HepG2 (cell line): Measurements from ENCODE around the gene TAF12. TPM values are rescaled to one million over a fixed set of nuclear protein-coding genes. Genes with fewer than 3 reads are reported as not detected.

Experiments
- CEBPZ ChIP-seq: IDR thresholded peaks from 2 replicates; pipeline ENCODE4 v1.6.1; 2012; ENCODE audit warnings: low read length, improper control_type of control experiment
- FOSL1 ChIP-seq: sonication (generic); formaldehyde crosslinking; IDR thresholded peaks from 2 replicates; pipeline ENCODE4 v1.9.0; 2021; ENCODE audit warnings: missing genetic modification reagents, borderline replicate concordance
- FOXA3 ChIP-seq: IDR thresholded peaks from 2 replicates; pipeline ENCODE4 v1.6.1; 2016; ENCODE audit warnings: missing genetic modification reagents, missing compliant biosample characterization
- GRHL1 ChIP-seq: sonication (generic); formaldehyde crosslinking; conservative IDR thresholded peaks from 2 replicates; pipeline ENCODE4 v1.8.0; 2022; ENCODE audit warnings: missing genetic modification reagents
- MED1 ChIP-seq: sonication (generic); formaldehyde crosslinking; IDR thresholded peaks from 2 replicates; pipeline ENCODE4 v1.4.0; 2020; ENCODE audit warnings: missing genetic modification reagents
- NCOA2 ChIP-seq: sonication (generic); formaldehyde crosslinking; IDR thresholded peaks from 2 replicates; pipeline ENCODE4 v1.8.0; 2022; ENCODE audit warnings: inconsistent platforms
- PHF20 ChIP-seq: sonication (generic); formaldehyde crosslinking; IDR thresholded peaks from 2 replicates; pipeline ENCODE4 v1.5.0; 2020; ENCODE audit warnings: mild to moderate bottlenecking, missing genetic modification reagents
- RBAK ChIP-seq: sonication (generic); formaldehyde crosslinking; IDR thresholded peaks from 2 replicates; pipeline ENCODE4 v1.5.1; 2020; ENCODE audit warnings: mild to moderate bottlenecking, missing genetic modification reagents
- RFX1 ChIP-seq: fragments of 450-650 bp; IDR thresholded peaks from 2 replicates; pipeline ENCODE4 v1.6.1; 2017
- SKI ChIP-seq: fragments of 450-650 bp; IDR thresholded peaks from one replicate; pipeline ENCODE4 v1.6.1; 2018; ENCODE audit warnings: mild to moderate bottlenecking; ENCODE audit not compliant: partially characterized antibody
- TBL1XR1 ChIP-seq: fragments of 150-350 bp; IDR thresholded peaks from 2 replicates; pipeline ENCODE4 v1.6.1; 2014; ENCODE audit warnings: borderline replicate concordance, low read length; ENCODE audit not compliant: partially characterized antibody
- THAP11 ChIP-seq: IDR thresholded peaks from 2 replicates; pipeline ENCODE4 v1.6.1; 2016; ENCODE audit warnings: missing biosample characterization, missing genetic modification reagents
- TRAFD1 ChIP-seq: sonication (generic); formaldehyde crosslinking; IDR thresholded peaks from 2 replicates; pipeline ENCODE4 v1.5.1; 2020; ENCODE audit warnings: missing genetic modification reagents, mild to moderate bottlenecking, borderline replicate concordance
- UBTF ChIP-seq: sonication (generic); formaldehyde crosslinking; IDR thresholded peaks from 2 replicates; pipeline ENCODE4 v1.4.0; 2020; ENCODE audit warnings: mild to moderate bottlenecking, missing genetic modification reagents
- ZNF326 ChIP-seq: sonication (generic); formaldehyde crosslinking; IDR thresholded peaks from 2 replicates; pipeline ENCODE4 v1.4.0; 2020; ENCODE audit warnings: missing genetic modification reagents, borderline replicate concordance
- ZNF468 ChIP-seq: sonication (generic); formaldehyde crosslinking; IDR thresholded peaks from 2 replicates; pipeline ENCODE4 v1.8.0; 2022; ENCODE audit warnings: mild to moderate bottlenecking, moderate library complexity, missing genetic modification reagents
- ZNF550 ChIP-seq: sonication (generic); formaldehyde crosslinking; IDR thresholded peaks from 2 replicates; pipeline ENCODE4 v1.4.0; 2020; ENCODE audit warnings: mild to moderate bottlenecking, missing genetic modification reagents, borderline replicate concordance
- ZNF567 ChIP-seq: sonication (generic); formaldehyde crosslinking; IDR thresholded peaks from 2 replicates; pipeline ENCODE4 v1.8.1; 2023; ENCODE audit warnings: mild to moderate bottlenecking, missing genetic modification reagents, borderline replicate concordance
- ZNF691 ChIP-seq: sonication (generic); formaldehyde crosslinking; IDR thresholded peaks from 2 replicates; pipeline ENCODE4 v1.4.0; 2020; ENCODE audit warnings: missing genetic modification reagents, low read depth, mild to moderate bottlenecking, borderline replicate concordance
- polyA plus RNA-seq, 8 experiments: library from polyadenylated mRNA; depleted of rRNA in 3 of 8; stranded (reverse) in 7 of 8; unstranded in 1 of 8; fragments of >200 nt; fragmentation: Illumina TruSeq in 4 of 8; extraction: Trizol in 4 of 8; gene quantifications; 2 replicates each; pipeline versions ENCODE4 v1.2.1 to v1.2.3, GENCODE V29; 2011 to 2016; ENCODE audit warnings: low read depth in 4 of 8, missing spikeins in 1 of 8, mixed read lengths in 1 of 8; ENCODE audit not compliant: insufficient read depth in 1 of 8
- total RNA-seq, 5 experiments: library from RNA; depleted of rRNA; stranded (reverse); fragments of >200 nt; fragmentation: Illumina TruSeq; extraction: Trizol; gene quantifications; 2 replicates each; pipeline ENCODE4 v1.2.3, GENCODE V29; 2016; ENCODE audit warnings: low read depth in 1 of 5

The TAF12 gene
- total and polyA plus RNA-seq, 2 of the 13 experiments (the other 11 are each of a cell fraction or from before 2014, with no cell fraction given), result 16.3 to 17.1 TPM

- TF ChIP-seq PHF20 (CRISPR knock-in tag) (no peak), TRAFD1 (CRISPR knock-in tag) (no peak), CEBPZ (no peak), ZNF691 (CRISPR knock-in tag) (no peak), FOSL1 (CRISPR knock-in tag) (no peak), THAP11 (no peak), GRHL1 (CRISPR knock-in tag) (no peak), TBL1XR1 (no peak), ZNF550 (CRISPR knock-in tag) (no peak), ZNF567 (no peak), RBAK (CRISPR knock-in tag) (no peak), UBTF (CRISPR knock-in tag) (no peak), ZNF326 (peak; percentile 83), SKI (no peak), NCOA2 (CRISPR knock-in tag) (no peak), RFX1 (no peak), MED1 (CRISPR knock-in tag) (0 out of 2 replicates have a peak, but pooled peaks have one; percentile 31), ZNF468 (CRISPR knock-in tag) (no peak), FOXA3 (CRISPR knock-in tag) (no peak)
These were observed 47.3 kb downstream of the TAF12 start (continued) for GRCh38 chr1:28595412-28596191.
